ENCODE data around the gene FOXB1.

FOXB1 gene

DNA sequence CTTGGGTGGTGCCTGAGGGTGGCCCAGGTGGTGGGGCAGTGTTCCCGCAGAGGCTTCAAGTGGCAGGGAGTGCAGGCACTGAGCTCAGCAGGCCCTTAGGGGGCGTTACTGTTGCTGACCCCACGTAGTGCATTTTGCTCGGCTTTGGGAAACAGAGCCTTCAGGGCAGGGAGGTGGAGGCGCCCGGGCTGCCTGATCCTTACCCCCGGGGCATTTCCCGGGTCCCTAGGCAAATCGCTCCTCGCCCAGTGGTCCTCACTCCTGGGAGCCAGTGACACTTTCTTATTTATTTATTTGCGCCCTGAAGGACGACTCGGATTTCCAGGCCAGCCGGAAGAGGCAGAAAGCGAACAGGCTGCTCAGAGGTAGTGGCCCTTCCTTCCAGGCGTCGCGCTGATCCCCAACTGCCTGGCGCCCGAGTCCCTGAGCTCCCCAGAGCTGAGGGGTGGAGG lies 10.1 kb upstream of the FOXB1 start:
- H3K14ac ChIP-seq (ENCODE audit: low read length in 2 of 2) = no peak overlapping the region
- no peaks in the 10 kb centered on the region for H3K79me1 ChIP-seq (replicated peaks; ENCODE audit: low read length, poor library complexity, severe bottlenecking)
- H3K18ac ChIP-seq (ENCODE audit: low read depth in 1 of 2, low read length in 2 of 2) = no peak overlapping the region
- no peak overlapping the region for H2AFZ ChIP-seq (ENCODE audit: low read depth, low read length)
- peaks cover 76 to 95% of the 10 kb centered on the region in 2 experiments for H3K27me3 ChIP-seq (ENCODE audit: control insufficient read depth in 1 of 2, insufficient read depth in 1 of 2, low read length in 2 of 2)
- no peak overlapping the region for H3K9ac ChIP-seq (ENCODE audit: low read length)
- H3K9me3 ChIP-seq (ENCODE audit: control insufficient read depth, low read length) = no peaks in the 10 kb centered on the region
- H2BK12ac ChIP-seq (ENCODE audit: low read length in 2 of 2) = no peak overlapping the region
- no peak overlapping the region for H2AK5ac ChIP-seq (ENCODE audit: low read length, severe bottlenecking)
- no peak overlapping the region for H2BK5ac ChIP-seq (ENCODE audit: low read depth, low read length, poor library complexity, severe bottlenecking)
- H4K8ac ChIP-seq (ENCODE audit: low read length) = no peak overlapping the region
- no peak overlapping the region for H3K23ac ChIP-seq (ENCODE audit: low read length in 2 of 2)
- H2BK120ac ChIP-seq (ENCODE audit: low read depth, low read length) = no peak overlapping the region
- WGBS = 4% methylated on average over 20 of the region's 20 CpGs
- no peak overlapping the region for H2BK15ac ChIP-seq (ENCODE audit: low read depth, poor library complexity, severe bottlenecking)
- H3K36me3 ChIP-seq (ENCODE audit: control insufficient read depth in 1 of 2, insufficient read depth in 2 of 2, low read depth in 1 of 2, low read length in 2 of 2) = no peaks in the 10 kb centered on the region
- H4K91ac ChIP-seq (ENCODE audit: low read length) = no peak overlapping the region
- no peak overlapping the region for H3K27ac ChIP-seq (ENCODE audit: low read length, poor library complexity, severe bottlenecking)
- no peak for DNase-seq
- H3K4me2 ChIP-seq (ENCODE audit: low read length, poor library complexity, severe bottlenecking) = no peak overlapping the region
- no peak overlapping the region for H3K4ac ChIP-seq (ENCODE audit: low read depth in 1 of 2, low read length in 2 of 2)
- H3K4me1 ChIP-seq (ENCODE audit: control insufficient read depth, insufficient read depth, low read depth, low read length) = peaks cover 13% of the 10 kb centered on the region
- H3K4me3 ChIP-seq (ENCODE audit: insufficient read depth in 1 of 2, low read depth in 1 of 2, low read length in 2 of 2) = no peak overlapping the region

DNA sequence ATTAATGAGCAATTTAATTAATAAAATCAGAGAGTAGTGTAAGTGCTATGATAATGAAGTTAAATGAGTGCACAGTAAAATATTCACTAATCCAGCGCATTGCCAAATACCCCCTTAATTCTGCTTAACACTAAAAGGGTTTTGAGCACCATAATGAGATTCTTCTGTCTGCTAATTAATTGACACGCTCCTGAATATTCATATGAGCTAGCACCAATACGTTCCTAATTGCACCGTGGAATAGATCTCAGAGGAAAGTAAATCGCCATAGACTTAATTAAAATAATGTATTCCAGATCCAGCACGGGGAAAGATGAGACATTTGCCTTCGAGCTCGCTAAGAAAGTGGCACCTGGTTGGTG lies 9.6 kb upstream of the FOXB1 start:
- Histone ChIP-seq H3K27ac (ENCODE audit: low read length, poor library complexity, severe bottlenecking) (no peak overlapping the region), H3K79me1 (replicated peaks; ENCODE audit: low read length, poor library complexity, severe bottlenecking) (no peaks in the 10 kb centered on the region), H3K4me1 (ENCODE audit: control insufficient read depth, insufficient read depth, low read depth, low read length) (peaks cover 14% of the 10 kb centered on the region), H4K8ac (ENCODE audit: low read length) (no peak overlapping the region), H2BK5ac (ENCODE audit: low read depth, low read length, poor library complexity, severe bottlenecking) (no peak overlapping the region), H3K27me3 (ENCODE audit: control insufficient read depth in 1 of 2, insufficient read depth in 1 of 2, low read length in 2 of 2) (peaks cover 81 to 100% of the 10 kb centered on the region in 2 experiments), H3K18ac (ENCODE audit: low read depth in 1 of 2, low read length in 2 of 2) (no peak overlapping the region), H4K91ac (ENCODE audit: low read length) (no peak overlapping the region), H2AK5ac (ENCODE audit: low read length, severe bottlenecking) (no peak overlapping the region), H2BK120ac (ENCODE audit: low read depth, low read length) (no peak overlapping the region), H2AFZ (ENCODE audit: low read depth, low read length) (no peak overlapping the region), H3K4ac (ENCODE audit: low read depth in 1 of 2, low read length in 2 of 2) (no peak overlapping the region), H3K4me2 (ENCODE audit: low read length, poor library complexity, severe bottlenecking) (no peak overlapping the region), H3K14ac (ENCODE audit: low read length in 2 of 2) (no peak overlapping the region), H2BK15ac (ENCODE audit: low read depth, poor library complexity, severe bottlenecking) (no peak overlapping the region), H2BK12ac (ENCODE audit: low read length in 2 of 2) (no peak overlapping the region), H3K9me3 (ENCODE audit: control insufficient read depth, low read length) (no peaks in the 10 kb centered on the region), H3K4me3 (ENCODE audit: insufficient read depth in 1 of 2, low read depth in 1 of 2, low read length in 2 of 2) (peak overlapping the region in 1 of 2 experiments; percentile 1), H3K23ac (ENCODE audit: low read length in 2 of 2) (no peak overlapping the region), H3K36me3 (ENCODE audit: control insufficient read depth in 1 of 2, insufficient read depth in 2 of 2, low read depth in 1 of 2, low read length in 2 of 2) (no peaks in the 10 kb centered on the region), H3K9ac (ENCODE audit: low read length) (no peak overlapping the region)
- no peak for DNase-seq
- 3% methylated on average over 5 of the region's 8 CpGs for WGBS

DNA sequence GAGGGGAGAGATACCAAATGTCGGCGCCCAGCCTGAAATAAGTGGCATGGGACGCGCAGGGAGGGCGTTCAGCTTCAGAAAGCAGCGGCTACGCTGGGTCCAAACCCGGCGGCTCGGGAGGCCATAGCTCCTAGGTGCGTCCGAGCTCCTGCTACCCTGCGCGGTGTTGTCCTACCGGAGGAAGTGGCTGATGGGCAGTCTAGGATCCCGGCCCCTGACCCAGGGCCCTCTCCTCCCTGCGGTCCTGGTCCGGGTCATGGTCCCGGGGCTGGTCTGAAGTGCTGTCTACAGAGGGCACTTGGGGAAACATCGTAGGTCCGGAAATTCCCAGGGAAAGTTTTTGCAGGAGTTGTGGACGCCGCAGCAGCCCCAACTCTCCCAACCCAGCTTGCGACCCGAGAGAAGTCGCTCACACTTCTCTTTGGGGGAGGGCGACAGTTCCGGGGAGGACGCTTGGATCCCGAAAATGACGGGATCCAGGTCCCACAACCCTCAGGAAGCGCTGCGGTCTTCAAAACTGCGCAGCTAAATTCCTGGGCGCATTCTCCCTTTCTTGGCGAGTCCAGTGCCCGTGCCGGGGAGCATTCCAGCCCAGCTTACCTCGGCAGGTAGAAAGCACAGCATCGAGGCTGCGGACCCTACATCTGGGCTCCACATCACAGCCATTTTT lies 9.1 kb upstream of the FOXB1 start:
- Histone ChIP-seq H3K27ac (ENCODE audit: low read length, poor library complexity, severe bottlenecking) (no peak overlapping the region), H3K4me1 (ENCODE audit: control insufficient read depth, insufficient read depth, low read depth, low read length) (peaks cover 17% of the 10 kb centered on the region), H4K8ac (ENCODE audit: low read length) (no peak overlapping the region), H4K91ac (ENCODE audit: low read length) (no peak overlapping the region), H3K23ac (ENCODE audit: low read length in 2 of 2) (no peak overlapping the region), H2BK12ac (ENCODE audit: low read length in 2 of 2) (no peak overlapping the region), H2AFZ (ENCODE audit: low read depth, low read length) (no peak overlapping the region), H3K18ac (ENCODE audit: low read depth in 1 of 2, low read length in 2 of 2) (no peak overlapping the region), H3K9ac (ENCODE audit: low read length) (no peak overlapping the region), H3K14ac (ENCODE audit: low read length in 2 of 2) (no peak overlapping the region), H2BK15ac (ENCODE audit: low read depth, poor library complexity, severe bottlenecking) (no peak overlapping the region), H2BK120ac (ENCODE audit: low read depth, low read length) (no peak overlapping the region), H2BK5ac (ENCODE audit: low read depth, low read length, poor library complexity, severe bottlenecking) (no peak overlapping the region), H3K9me3 (ENCODE audit: control insufficient read depth, low read length) (no peaks in the 10 kb centered on the region), H3K27me3 (ENCODE audit: control insufficient read depth in 1 of 2, insufficient read depth in 1 of 2, low read length in 2 of 2) (peaks cover 86 to 100% of the 10 kb centered on the region in 2 experiments), H3K4ac (ENCODE audit: low read depth in 1 of 2, low read length in 2 of 2) (no peak overlapping the region), H3K79me1 (replicated peaks; ENCODE audit: low read length, poor library complexity, severe bottlenecking) (no peaks in the 10 kb centered on the region), H3K36me3 (ENCODE audit: control insufficient read depth in 1 of 2, insufficient read depth in 2 of 2, low read depth in 1 of 2, low read length in 2 of 2) (no peaks in the 10 kb centered on the region), H3K4me2 (ENCODE audit: low read length, poor library complexity, severe bottlenecking) (no peak overlapping the region), H3K4me3 (ENCODE audit: insufficient read depth in 1 of 2, low read depth in 1 of 2, low read length in 2 of 2) (peak overlapping the region in 1 of 2 experiments; percentile 1), H2AK5ac (ENCODE audit: low read length, severe bottlenecking) (no peak overlapping the region)
- DNase-seq = no peak
- WGBS = under 1% methylated on average over 41 of the region's 41 CpGs

DNA sequence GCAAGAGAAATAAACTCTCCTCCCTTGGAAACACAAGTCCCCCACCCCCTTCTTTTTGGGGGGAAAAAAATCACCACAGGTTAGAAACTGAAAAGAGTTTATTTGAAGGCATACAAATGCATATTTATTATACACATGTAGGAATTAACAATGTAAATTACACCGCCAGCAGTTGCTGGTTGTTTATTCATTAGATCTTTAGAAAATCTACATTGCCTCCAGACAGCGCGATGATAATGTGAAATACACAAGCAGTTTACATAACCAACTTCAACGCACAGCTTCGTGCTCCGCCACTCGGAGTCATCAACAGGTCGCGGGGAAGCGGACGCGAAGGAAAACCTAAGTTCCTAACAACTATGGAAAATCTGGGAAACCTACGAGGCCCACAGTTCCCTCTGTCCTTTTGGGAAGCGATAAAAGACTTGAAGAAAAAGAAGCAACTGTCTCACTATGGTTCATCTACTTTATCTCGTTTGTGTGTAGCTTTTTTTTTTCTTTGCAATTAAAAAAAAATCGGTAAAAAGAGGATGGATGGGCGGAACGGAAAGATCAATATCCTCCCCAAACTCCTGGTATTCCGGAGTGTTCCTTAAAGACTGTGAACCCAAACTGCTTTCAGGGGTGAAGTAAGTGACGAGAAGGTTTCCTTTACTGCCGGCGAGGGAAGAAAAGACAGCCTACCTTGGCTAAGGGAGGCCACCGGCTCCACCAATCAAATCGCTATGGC lies 8.4 kb upstream of the FOXB1 start:
- Histone ChIP-seq H2AFZ (ENCODE audit: low read depth, low read length) (no peak overlapping the region), H3K18ac (ENCODE audit: low read depth in 1 of 2, low read length in 2 of 2) (no peak overlapping the region), H3K4me3 (ENCODE audit: insufficient read depth in 1 of 2, low read depth in 1 of 2, low read length in 2 of 2) (no peak overlapping the region), H2BK120ac (ENCODE audit: low read depth, low read length) (no peak overlapping the region), H3K4ac (ENCODE audit: low read depth in 1 of 2, low read length in 2 of 2) (no peak overlapping the region), H3K79me1 (replicated peaks; ENCODE audit: low read length, poor library complexity, severe bottlenecking) (no peaks in the 10 kb centered on the region), H2BK15ac (ENCODE audit: low read depth, poor library complexity, severe bottlenecking) (no peak overlapping the region), H3K9me3 (ENCODE audit: control insufficient read depth, low read length) (no peaks in the 10 kb centered on the region), H2BK5ac (ENCODE audit: low read depth, low read length, poor library complexity, severe bottlenecking) (no peak overlapping the region), H4K8ac (ENCODE audit: low read length) (no peak overlapping the region), H4K91ac (ENCODE audit: low read length) (no peak overlapping the region), H3K4me2 (ENCODE audit: low read length, poor library complexity, severe bottlenecking) (no peak overlapping the region), H2BK12ac (ENCODE audit: low read length in 2 of 2) (no peak overlapping the region), H3K9ac (ENCODE audit: low read length) (no peak overlapping the region), H3K14ac (ENCODE audit: low read length in 2 of 2) (no peak overlapping the region), H3K27me3 (ENCODE audit: control insufficient read depth in 1 of 2, insufficient read depth in 1 of 2, low read length in 2 of 2) (peaks cover 90 to 100% of the 10 kb centered on the region in 2 experiments), H3K27ac (ENCODE audit: low read length, poor library complexity, severe bottlenecking) (no peak overlapping the region), H2AK5ac (ENCODE audit: low read length, severe bottlenecking) (no peak overlapping the region), H3K4me1 (ENCODE audit: control insufficient read depth, insufficient read depth, low read depth, low read length) (peaks cover 17% of the 10 kb centered on the region), H3K23ac (ENCODE audit: low read length in 2 of 2) (no peak overlapping the region), H3K36me3 (ENCODE audit: control insufficient read depth in 1 of 2, insufficient read depth in 2 of 2, low read depth in 1 of 2, low read length in 2 of 2) (no peaks in the 10 kb centered on the region)
- WGBS = 13% methylated on average over 21 of the region's 24 CpGs
- DNase-seq = no peak
